Caco-2 (cell line): Measurements from ENCODE around the gene CPAMD8. TPM values are rescaled to one million over a fixed set of nuclear protein-coding genes. Genes with fewer than 3 reads are reported as not detected.

Source experiments
- BruUV-seq: library from RNA; stranded (reverse); fragments of 400-500 nt; replicated peaks from 2 replicates; lab custom pipeline; 2021; lab: Mats Ljungman, UMichigan
- CTCF ChIA-PET: fragments of 300-600 bp; sonication (Branson Sonifier 250); formaldehyde crosslinking; loops from one replicate; lab custom pipeline; 2022; ENCODE audit warnings: antibody characterized with exemption; lab: Charles Lee
- POLR2A ChIA-PET: fragments of 300-600 bp; sonication (Branson Sonifier 250); formaldehyde crosslinking; loops from one replicate; lab custom pipeline; 2022; ENCODE audit warnings: antibody characterized with exemption; lab: Charles Lee
- DNase-seq, 2 experiments: peaks; one replicate each; pipeline versions ENCODE4 v3.0.0 to v3.0.0-alpha.2; 2020 to 2022
- H3K27me3 ChIP-seq: replicated peaks from 2 replicates; pipeline ENCODE4 v1.6.0; 2011; ENCODE audit warnings: low read length; ENCODE audit not compliant: control insufficient read depth, insufficient read depth
- H3K36me3 ChIP-seq: 2 replicates; pipeline ENCODE4 v1.5.1; 2011; ENCODE audit warnings: low read length; ENCODE audit not compliant: control insufficient read depth, insufficient read depth
- H3K4me1 ChIP-seq: fragments of 250-450 bp; sonication (Bioruptor Pico); 2 replicates; pipeline ENCODE4 v1.5.1; 2020; ENCODE audit warnings: mild to moderate bottlenecking
- H3K4me3 ChIP-seq: 2 replicates; pipeline ENCODE4 v1.5.1; 2011; ENCODE audit warnings: low read depth, mild to moderate bottlenecking, control low read depth, low read length
- H3K9me3 ChIP-seq: fragments of 250-450 bp; sonication (Bioruptor Pico); 2 replicates; pipeline ENCODE4 v1.5.1; 2020; ENCODE audit warnings: mild to moderate bottlenecking, moderate library complexity
- H3K27ac Mint-ChIP-seq: one replicate; pipeline ENCODE4 v1.8.0; 2022; ENCODE audit warnings: mixed read lengths; ENCODE audit not compliant: unreplicated experiment
- H3K27me3 Mint-ChIP-seq: one replicate; pipeline ENCODE4 v1.8.0; 2022; ENCODE audit warnings: mixed read lengths; ENCODE audit not compliant: insufficient read depth, unreplicated experiment
- H3K36me3 Mint-ChIP-seq: one replicate; pipeline ENCODE4 v1.8.0; 2022; ENCODE audit warnings: mild to moderate bottlenecking, mixed read lengths; ENCODE audit not compliant: insufficient read depth, unreplicated experiment
- H3K4me1 Mint-ChIP-seq: one replicate; pipeline ENCODE4 v1.8.0; 2022; ENCODE audit warnings: low read depth, mixed read lengths; ENCODE audit not compliant: unreplicated experiment
- H3K4me3 Mint-ChIP-seq: one replicate; pipeline ENCODE4 v1.8.0; 2022; ENCODE audit warnings: mild to moderate bottlenecking, moderate library complexity, mixed read lengths; ENCODE audit not compliant: unreplicated experiment
- H3K9me3 Mint-ChIP-seq: one replicate; pipeline ENCODE4 v1.8.0; 2022; ENCODE audit warnings: mixed read lengths; ENCODE audit not compliant: unreplicated experiment
- CTCF ChIP-seq, 2 experiments: fragments of 200-600 bp in 1 of 2; IDR thresholded peaks; 1 replicate in 1 of 2; 2 replicates in 1 of 2; pipeline versions ENCODE4 v1.5.1 to v1.8.0; 2011 to 2022; ENCODE audit warnings: antibody characterized with exemption in 1 of 2, control low read depth in 1 of 2, inconsistent platforms in 1 of 2, low read depth in 1 of 2, low read length in 1 of 2, mild to moderate bottlenecking in 1 of 2, moderate library complexity in 1 of 2; ENCODE audit not compliant: insufficient read depth in 1 of 2, severe bottlenecking in 1 of 2, unreplicated experiment in 1 of 2
- intact Hi-C: fragments of 100-400 bp; cut with micrococcal nuclease; formaldehyde crosslinking; loops from one replicate; pipeline ENCODE4 v1.10.0; 2022; ENCODE audit not compliant: unreplicated experiment
- total RNA-seq: library from RNA; stranded (reverse); gene quantifications from 2 replicates; pipeline ENCODE4 v1.2.3, GENCODE V29; 2022

Gene CPAMD8
- total RNA-seq, 1 experiment from 2014 or later = 1.1 TPM

- no peaks in the 10 kb centered on the region for H3K4me1 Mint-ChIP-seq
- H3K36me3 Mint-ChIP-seq = no peaks in the 10 kb centered on the region
- no TSS peak for BruUV-seq
- no peak overlapping the region for H3K27ac Mint-ChIP-seq
- ChIA-PET POLR2A (no interaction called here), CTCF (no interaction called here)
- Histone ChIP-seq H3K36me3 (no peaks in the 10 kb centered on the region), H3K4me3 (no peak overlapping the region), H3K9me3 (no peaks in the 10 kb centered on the region), H3K4me1 (0 out of 2 replicates have a peak, but pooled peaks cover 3% of the 10 kb centered on the region), H3K27me3 (no peaks in the 10 kb centered on the region)
- no peaks in the 10 kb centered on the region for H3K9me3 Mint-ChIP-seq
- no peak for TF ChIP-seq CTCF (IDR thresholded peaks at IDR 0.05; ENCODE audit: insufficient read depth in 1 of 2, low read depth in 1 of 2, low read length in 1 of 2, severe bottlenecking in 1 of 2, unreplicated experiment in 1 of 2)
- intact Hi-C loops = no loop called here
- no peak overlapping the region for H3K4me3 Mint-ChIP-seq
- DNase-seq = no peak
- H3K27me3 Mint-ChIP-seq = peaks cover 11% of the 10 kb centered on the region
Measured at GRCh38 chr19:17004386-17004785, 22.2 kb downstream of the CPAMD8 start.

GRCh38 chr19:17002455-17002854, 24.2 kb downstream of the CPAMD8 start:
- Histone ChIP-seq H3K4me1 (no peaks in the 10 kb centered on the region), H3K9me3 (no peaks in the 10 kb centered on the region; the same call in 1 of the 2 replicates), H3K36me3 (no peaks in the 10 kb centered on the region), H3K27me3 (no peaks in the 10 kb centered on the region), H3K4me3 (no peak overlapping the region)
- no peak overlapping the region for H3K27ac Mint-ChIP-seq
- peaks cover 11% of the 10 kb centered on the region for H3K27me3 Mint-ChIP-seq
- no peaks in the 10 kb centered on the region for H3K9me3 Mint-ChIP-seq
- CTCF ChIA-PET = no interaction called here
- no peaks in the 10 kb centered on the region for H3K4me1 Mint-ChIP-seq
- DNase-seq = no peak
- no peak for TF ChIP-seq CTCF (IDR thresholded peaks at IDR 0.05; ENCODE audit: insufficient read depth in 1 of 2, low read depth in 1 of 2, low read length in 1 of 2, severe bottlenecking in 1 of 2, unreplicated experiment in 1 of 2)
- POLR2A ChIA-PET = no interaction called here
- H3K36me3 Mint-ChIP-seq = no peaks in the 10 kb centered on the region
- no peak overlapping the region for H3K4me3 Mint-ChIP-seq
- no TSS peak for BruUV-seq
- intact Hi-C loops = no loop called here

GRCh38 chr19:17001603-17002183, 24.9 kb downstream of the CPAMD8 start:
- Mint-ChIP-seq H3K9me3 (no peaks in the 10 kb centered on the region), H3K27ac (no peak overlapping the region), H3K4me3 (no peak overlapping the region), H3K27me3 (peaks cover 6% of the 10 kb centered on the region), H3K36me3 (no peaks in the 10 kb centered on the region), H3K4me1 (no peaks in the 10 kb centered on the region)
- ChIA-PET POLR2A (no interaction called here), CTCF (no interaction called here)
- Histone ChIP-seq H3K4me1 (no peaks in the 10 kb centered on the region), H3K36me3 (no peaks in the 10 kb centered on the region), H3K4me3 (no peak overlapping the region), H3K27me3 (no peaks in the 10 kb centered on the region), H3K9me3 (no peaks in the 10 kb centered on the region; the same call in 1 of the 2 replicates)
- no peak for DNase-seq
- no peak for TF ChIP-seq CTCF (IDR thresholded peaks at IDR 0.05; ENCODE audit: insufficient read depth in 1 of 2, low read depth in 1 of 2, low read length in 1 of 2, severe bottlenecking in 1 of 2, unreplicated experiment in 1 of 2)
- intact Hi-C loops = no loop called here
- no TSS peak for BruUV-seq
